Erythroblast (primary cell): ENCODE results near the gene HADH.
"Not testable (repeated sequence)": the region's sequence is repeated elsewhere in the genome, so short reads cannot be mapped to it uniquely, and the experiment has no call there.

Experiments
- DNase-seq, 2 experiments: peaks; one replicate each; lab custom pipeline; 2025; lab: John Stamatoyannopoulos, UW
- GATA1 ChIP-seq: IDR thresholded peaks from 2 replicates; pipeline ENCODE4 v1.6.1; 2011; ENCODE audit warnings: low read depth, mild to moderate bottlenecking, control low read depth, low read length, moderate library complexity
- POLR2A ChIP-seq: IDR thresholded peaks from 2 replicates; pipeline ENCODE4 v1.6.1; 2011; ENCODE audit warnings: mild to moderate bottlenecking, low read length

HADH gene

GRCh38 chr4:108031427-108032083 is 41.9 kb downstream of the HADH start:
- no peak for DNase-seq
- TF ChIP-seq GATA1 (no peak), POLR2A (no peak)

GRCh38 chr4:108033348-108033747 is 43.7 kb downstream of the HADH start:
- DNase-seq = no peak
- no peak for TF ChIP-seq GATA1
- TF ChIP-seq POLR2A = no peak

GRCh38 chr4:108034565-108034964 is 44.9 kb downstream of the HADH start:
- DNase-seq = no peak
- TF ChIP-seq POLR2A (no peak), GATA1 (no peak)

- TF ChIP-seq GATA1 (no peak), POLR2A (no peak)
- DNase-seq = no peak
Measured at GRCh38 chr4:108035691-108036090, 46.0 kb downstream of the HADH start.

GRCh38 chr4:108036213-108036612 is 46.5 kb downstream of the HADH start:
- DNase-seq = no peak
- TF ChIP-seq POLR2A = no peak
- TF ChIP-seq GATA1 = no peak

GRCh38 chr4:108037884-108038283 is 48.2 kb downstream of the HADH start:
- DNase-seq = no peak
- TF ChIP-seq GATA1 = no peak

- no peak for TF ChIP-seq GATA1
- no peak for TF ChIP-seq POLR2A
- DNase-seq = no peak
Measured at GRCh38 chr4:108042927-108043326, 53.2 kb downstream of the HADH start.

- TF ChIP-seq POLR2A (no peak), GATA1 (no peak)
- no peak for DNase-seq
Measured at GRCh38 chr4:108043526-108043925, 53.8 kb downstream of the HADH start.

- TF ChIP-seq POLR2A = no peak
- no peak for TF ChIP-seq GATA1
- no peak for DNase-seq
Measured at GRCh38 chr4:108044951-108045686, 55.4 kb downstream of the HADH start.

- DNase-seq = no peak
- no peak for TF ChIP-seq POLR2A
- no peak for TF ChIP-seq GATA1
Measured at GRCh38 chr4:108045687-108046024, 56.0 kb downstream of the HADH start.

- DNase-seq = no peak
- no peak for TF ChIP-seq POLR2A
- no peak for TF ChIP-seq GATA1
Measured at GRCh38 chr4:108047199-108047598, 57.5 kb downstream of the HADH start.

GRCh38 chr4:108048157-108048556 is 58.5 kb downstream of the HADH start:
- DNase-seq = no peak
- TF ChIP-seq POLR2A = no peak
- TF ChIP-seq GATA1 = no peak

- no peak for DNase-seq
- TF ChIP-seq POLR2A = no peak
- no peak for TF ChIP-seq GATA1
Measured at GRCh38 chr4:108048997-108049396, 59.3 kb downstream of the HADH start.

- DNase-seq = no peak
- TF ChIP-seq POLR2A = no peak
- TF ChIP-seq GATA1 = no peak
Measured at GRCh38 chr4:108049406-108049805, 59.7 kb downstream of the HADH start.

- not testable (repeated sequence) for DNase-seq
Measured at GRCh38 chr4:108050166-108051111, 60.8 kb downstream of the HADH start.
